GM10847 (cell line): ENCODE results near the gene MAPK10.

ENCODE experiments used
- POLR2A ChIP-seq: IDR thresholded peaks from 2 replicates; pipeline ENCODE4 v1.6.1; 2011; ENCODE audit not compliant: insufficient read length; ENCODE audit errors: extremely low read depth

MAPK10 gene

DNA sequence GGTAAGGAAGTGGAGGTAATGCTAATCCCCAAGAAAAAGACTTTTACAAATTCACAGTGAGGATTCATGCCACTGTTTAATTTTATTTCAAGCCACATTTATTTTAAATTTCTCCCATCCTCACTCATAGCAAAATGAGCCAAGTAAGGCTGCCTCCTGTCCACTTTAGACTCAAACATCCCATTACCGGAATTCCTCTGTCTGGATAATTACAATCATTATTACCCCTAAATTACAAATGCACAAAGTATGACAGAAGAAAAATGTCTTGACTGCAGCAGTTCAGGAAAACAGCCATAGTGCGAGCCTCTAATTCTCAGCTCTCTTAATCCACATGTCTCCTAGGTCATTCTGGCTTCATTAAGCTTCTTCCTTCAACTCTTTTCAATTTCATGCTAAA lies 57.0 kb downstream of the MAPK10 start:
- no peak for TF ChIP-seq POLR2A

DNA sequence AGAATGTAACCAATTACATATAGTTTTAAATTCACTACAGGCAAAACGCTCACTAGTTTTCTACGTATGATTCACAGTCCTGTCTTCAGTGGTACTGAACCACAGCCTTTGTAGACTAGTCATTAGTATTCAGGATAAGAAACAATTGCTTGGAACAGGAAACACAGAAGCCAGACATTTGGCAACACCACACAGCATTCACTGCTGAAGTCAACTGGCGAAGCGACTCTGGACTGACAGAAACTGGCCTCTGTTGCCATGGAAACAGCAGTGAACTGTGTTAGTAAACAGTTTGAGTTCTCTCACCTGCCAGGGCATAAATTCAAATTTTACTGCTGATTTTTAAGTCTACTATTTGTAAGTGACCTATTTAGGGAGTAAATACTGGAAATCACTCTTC lies 57.6 kb downstream of the MAPK10 start:
- TF ChIP-seq POLR2A = no peak

DNA sequence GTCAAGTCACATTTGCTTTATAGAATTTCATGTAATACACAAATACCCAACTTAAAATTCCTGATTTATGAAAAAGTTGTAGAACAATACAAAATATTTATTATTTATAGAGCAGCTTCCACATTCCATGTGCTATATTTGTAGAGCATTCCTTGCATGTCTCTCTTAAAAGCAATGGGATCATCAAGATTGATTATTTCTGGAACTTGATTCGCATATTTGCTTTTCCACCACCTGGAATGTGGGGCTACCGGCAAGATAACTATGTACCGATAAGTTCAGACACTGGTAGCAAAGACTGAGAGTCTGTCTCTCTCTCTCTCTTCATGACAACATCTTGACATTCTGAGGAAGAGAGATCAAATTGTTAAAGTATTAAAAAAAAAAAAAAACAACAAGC lies 59.3 kb downstream of the MAPK10 start:
- no peak for TF ChIP-seq POLR2A

DNA sequence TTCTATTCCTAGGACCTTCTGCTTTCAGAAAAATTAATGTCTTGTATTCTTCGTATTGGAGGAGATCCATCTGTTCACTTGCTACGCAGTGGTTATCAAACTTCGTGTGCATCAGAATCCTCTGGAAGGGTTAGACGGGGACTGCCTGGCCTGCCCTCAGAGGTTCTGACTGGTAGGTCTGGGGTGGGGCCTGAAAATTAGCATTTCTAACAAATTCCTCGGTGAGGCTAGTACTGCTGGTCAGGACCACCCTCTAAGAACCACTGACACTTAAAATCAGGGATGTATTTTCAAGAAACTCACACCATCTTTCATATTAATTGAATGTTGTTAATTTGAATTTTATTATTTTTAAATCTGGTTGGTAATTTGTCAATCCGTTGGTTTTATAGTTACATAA lies 63.0 kb downstream of the MAPK10 start:
- no peak for TF ChIP-seq POLR2A

DNA sequence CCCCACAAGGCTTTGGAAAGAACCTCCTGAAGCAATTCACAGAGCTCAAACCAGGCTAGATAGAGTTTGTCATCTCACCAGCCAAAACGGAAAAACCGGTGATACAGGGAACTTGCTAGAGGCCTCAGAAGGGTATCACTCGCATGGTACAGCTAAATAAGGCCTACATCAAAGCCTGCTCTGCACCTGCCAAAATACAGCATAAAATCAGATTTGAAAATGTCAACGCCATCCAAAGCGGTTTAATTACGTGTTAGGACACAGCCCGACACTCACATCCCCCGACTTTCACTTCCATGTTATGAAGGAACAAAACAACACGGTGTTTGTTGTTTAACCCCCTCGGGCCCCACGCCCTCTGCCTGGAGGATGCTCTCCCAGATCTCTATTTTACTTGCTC lies 65.0 kb downstream of the MAPK10 start:
- no peak for TF ChIP-seq POLR2A

DNA sequence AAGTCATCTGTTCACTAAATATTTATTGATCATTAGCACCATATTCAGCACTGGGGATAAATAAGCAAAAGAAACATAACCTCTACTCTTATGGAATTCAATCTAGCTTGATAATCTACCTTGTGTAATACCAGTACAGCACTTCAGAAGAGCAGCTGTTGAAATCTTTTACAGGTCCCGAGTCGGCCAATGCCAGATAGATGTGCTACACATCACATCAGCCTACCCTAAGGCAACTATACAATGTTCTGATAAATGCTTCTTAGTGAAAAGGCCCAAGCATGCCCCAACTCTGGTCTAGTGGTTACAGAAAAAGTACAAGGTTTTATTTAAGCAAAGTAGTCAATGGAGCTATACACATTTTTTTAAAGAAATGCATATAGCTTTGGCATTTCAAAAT lies 68.7 kb downstream of the MAPK10 start:
- no peak for TF ChIP-seq POLR2A

DNA sequence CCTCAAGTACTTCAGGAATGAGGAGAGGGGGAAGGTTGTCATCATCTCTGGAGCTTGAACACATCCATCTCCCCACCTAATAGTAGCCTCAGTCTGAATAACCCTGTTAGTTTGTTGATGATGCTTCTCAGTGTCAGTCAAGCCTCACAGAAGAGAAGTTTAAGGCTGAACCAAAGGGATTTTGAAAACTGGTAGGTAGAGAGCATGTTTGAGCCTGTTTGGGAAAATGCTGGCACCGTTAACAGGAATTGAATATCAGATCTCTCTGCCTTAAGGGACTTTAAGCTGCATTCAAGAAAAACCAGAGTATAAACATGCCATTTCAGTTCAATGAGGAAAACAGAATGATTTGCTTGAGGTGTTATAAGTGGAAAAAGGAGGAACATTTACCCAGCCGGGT lies 73.1 kb downstream of the MAPK10 start:
- no peak for TF ChIP-seq POLR2A

DNA sequence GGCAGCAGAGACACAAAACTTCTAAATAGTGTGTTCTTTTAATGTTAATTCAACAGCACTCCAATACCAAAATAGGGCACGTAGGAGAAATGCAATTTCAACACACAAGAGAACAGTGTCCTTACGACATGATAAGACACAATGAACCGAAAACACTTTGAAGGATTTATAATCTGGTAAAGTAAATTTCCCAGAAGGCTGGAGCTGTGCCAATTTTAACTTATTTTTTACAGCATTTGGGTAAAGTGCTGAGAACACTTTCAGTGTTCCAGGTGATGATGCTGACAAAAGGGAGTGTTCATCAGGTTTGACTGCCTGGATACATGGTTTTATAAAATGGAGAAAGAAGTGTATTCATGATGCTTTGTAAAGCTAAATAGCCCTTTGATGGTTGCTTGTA lies 76.5 kb downstream of the MAPK10 start:
- no peak for TF ChIP-seq POLR2A

DNA sequence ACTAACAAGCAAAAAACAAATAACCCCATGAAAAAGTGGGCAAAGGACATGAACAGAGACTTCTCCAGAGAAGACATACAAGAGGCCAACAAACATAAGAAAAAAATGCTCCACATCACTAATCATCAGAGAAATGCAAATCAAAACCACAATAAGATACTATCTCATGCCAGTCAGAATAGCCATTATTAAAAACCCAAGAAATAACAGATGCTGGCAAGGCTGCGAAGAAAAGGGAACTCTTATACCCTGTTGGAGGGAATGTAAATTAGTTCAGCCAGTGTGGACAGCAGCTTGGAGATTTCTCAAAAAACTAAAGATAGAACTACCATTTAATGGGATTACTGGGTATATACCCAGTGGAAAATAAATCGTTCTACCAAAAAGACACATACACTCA lies 79.6 kb downstream of the MAPK10 start:
- no peak for TF ChIP-seq POLR2A

DNA sequence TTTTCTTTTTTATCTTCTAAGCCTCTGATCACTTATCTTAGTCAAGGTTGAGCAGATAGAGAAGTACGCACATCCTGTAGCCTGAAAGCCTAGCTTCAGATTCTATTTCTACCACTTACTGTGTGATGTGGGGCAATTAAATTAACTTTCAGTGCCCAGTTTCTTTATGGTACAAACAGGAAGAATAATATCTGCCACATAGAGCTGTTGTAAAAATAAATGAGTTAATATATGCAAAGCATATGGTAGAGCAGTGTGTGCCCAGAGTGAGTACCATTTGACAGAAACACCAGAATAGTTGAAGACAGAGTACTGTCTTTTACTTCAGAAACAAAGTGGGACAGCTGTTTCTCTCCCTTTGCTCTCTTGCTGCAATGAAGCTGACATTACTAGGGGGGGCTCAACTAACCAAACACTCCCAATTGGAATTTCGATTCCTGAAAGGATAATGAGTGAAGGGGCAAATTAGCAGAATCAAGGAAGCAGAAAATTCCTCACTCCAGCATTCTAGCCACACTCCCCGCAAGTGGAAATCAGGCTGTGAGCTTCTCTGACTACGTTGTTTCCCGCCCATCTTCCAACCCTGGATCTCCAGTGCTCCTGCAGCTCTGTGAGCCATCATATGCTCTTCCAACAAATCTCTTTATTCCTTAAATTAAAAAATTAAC lies 80.4 kb downstream of the MAPK10 start:
- no peak for TF ChIP-seq POLR2A

DNA sequence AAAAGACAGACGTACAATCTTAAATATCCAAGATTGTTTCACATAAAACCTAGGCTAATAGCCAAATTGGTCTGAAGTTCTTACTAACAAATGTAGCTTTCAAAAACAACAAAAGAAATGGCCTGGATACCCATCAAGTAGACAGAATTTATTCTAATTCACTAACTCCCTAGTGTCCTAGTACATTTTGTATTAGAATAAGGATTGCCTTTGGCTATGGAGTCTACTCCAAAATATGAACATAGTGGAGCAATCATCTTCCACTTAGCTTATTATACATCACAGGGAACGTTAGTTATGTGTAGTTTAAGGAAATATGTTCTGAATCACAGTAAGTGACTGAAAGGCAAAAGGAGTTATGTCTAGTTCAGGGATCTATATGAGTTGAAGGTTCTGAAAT lies 81.7 kb downstream of the MAPK10 start:
- no peak for TF ChIP-seq POLR2A

DNA sequence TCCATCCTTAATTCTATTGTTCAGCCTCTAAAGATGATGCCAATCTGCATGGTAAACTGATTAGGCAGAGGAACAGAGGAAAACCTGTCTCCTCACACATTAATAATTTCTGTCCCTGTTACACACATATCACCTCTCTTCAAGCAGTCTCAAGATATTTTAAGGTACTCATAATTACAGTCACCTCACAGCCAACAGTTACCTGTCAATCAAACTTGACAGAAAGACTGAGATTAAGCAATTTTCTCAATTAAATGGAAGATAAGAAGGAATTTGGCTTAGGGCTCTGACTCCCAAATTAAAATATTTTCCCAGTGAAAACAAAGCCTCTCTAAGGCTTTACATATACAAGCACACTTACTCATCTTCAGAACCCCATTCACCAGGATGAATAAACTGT lies 85.2 kb downstream of the MAPK10 start:
- TF ChIP-seq POLR2A = no peak

DNA sequence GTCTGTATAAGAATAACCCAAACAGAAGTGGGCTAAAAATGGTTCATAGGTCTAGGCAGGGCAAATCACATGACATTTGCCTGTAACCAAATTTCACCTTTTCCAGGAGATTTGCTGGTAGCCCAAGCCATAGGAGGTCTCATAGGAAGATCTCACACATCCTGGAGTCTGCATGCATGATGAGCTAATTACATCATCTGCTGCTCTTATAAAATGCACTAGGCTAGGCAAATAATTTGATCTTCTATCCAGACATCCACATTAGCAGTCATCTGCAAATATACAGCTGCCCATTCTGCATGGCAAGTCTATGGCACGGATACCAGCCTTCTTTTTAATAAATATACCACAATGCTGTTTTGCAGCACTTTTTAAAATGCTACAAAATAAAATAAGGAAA lies 87.2 kb downstream of the MAPK10 start:
- TF ChIP-seq POLR2A = no peak

DNA sequence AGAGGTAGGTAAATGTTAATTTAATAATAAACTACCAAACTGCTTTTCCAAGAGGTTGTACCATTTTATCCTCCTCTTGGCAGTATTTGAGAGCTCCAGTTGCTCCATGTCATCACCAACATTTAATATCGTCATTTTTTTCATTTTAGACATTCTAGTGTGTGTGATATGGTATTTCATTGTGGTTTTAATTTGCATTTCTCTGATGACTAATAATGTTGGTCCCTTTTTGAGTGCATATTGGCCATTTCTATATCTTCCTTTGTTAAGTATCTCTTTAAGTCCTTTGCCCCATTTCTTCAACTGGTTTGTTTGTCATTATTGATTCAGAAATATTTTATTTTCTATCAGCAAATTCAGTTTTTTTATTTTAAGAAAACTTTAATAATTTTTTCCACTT lies 88.8 kb downstream of the MAPK10 start:
- TF ChIP-seq POLR2A = no peak

DNA sequence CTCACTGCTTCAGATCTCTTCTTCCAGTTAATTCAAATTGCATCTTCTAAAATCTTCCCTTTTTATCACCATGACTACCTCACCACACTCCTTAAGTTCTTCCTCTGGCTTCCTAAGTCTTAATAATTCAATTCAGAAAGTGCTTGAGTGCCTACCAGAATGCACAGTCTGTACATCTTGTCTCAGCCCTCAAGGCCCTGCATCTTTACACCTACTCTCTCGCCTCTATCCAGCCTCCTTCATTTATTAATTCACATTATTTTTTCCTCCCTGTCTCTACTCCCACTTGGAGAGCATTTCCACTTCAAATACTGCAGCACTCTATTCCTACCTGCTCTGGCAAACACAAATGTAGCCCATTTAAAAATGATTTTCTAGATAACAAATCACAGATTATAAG lies 90.5 kb downstream of the MAPK10 start:
- TF ChIP-seq POLR2A = no peak

DNA sequence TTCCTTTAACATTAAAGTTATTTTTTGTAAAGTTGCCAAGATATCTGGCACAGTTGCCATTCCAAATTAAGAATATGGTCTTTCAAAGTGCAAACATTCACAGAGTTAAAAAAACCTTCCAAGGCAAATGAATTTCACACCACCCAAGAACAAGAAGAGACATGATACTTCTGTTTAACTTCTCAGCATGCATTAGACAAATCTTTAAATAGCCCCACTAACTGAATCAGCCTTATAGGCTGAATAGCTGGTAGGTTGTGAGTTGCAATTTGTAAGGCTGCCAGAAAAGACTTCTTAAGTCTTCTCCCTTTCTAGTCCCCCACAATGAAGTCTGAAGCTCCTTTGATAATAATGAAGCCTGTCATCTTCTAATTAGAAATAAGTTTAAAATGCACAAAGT lies 95.6 kb downstream of the MAPK10 start:
- TF ChIP-seq POLR2A = no peak

DNA sequence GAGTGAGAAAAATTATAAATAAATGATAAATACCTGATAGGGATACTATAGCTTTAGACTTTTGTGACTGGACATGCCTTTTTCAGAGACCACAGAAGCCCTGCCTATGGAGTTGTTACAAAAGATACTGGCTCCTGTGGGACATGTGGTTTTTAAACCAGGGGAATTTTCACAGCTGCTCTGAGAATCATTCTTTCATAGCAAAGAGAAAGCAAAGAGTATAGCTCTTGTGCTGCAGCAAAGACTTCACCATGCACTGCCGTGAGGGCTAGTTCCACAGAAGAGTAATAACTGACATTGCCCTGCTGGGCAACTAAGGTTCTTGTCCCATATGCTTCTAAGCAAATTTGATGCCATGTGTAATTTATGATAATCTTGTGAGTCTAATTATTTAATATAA lies 98.2 kb downstream of the MAPK10 start:
- no peak for TF ChIP-seq POLR2A

DNA sequence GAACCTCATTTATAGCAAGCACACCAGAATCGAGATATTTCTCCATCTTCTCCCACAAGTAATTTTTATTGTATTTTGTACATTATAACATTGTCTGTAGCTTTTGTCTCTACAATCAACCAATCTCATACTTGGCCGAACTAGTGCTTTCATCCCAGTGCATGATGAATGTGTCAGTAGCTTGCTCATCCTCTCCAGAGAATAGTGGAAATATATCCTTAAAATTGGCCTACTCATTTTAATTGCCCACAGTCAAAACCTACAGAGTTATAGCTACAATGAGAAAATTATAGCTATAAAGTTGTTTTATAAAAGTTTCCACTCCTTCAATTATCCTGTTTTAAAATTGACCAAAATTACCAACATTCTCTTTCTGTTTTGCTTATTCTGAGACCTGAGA lies 103.8 kb downstream of the MAPK10 start:
- no peak for TF ChIP-seq POLR2A
